Measurements from ENCODE around the gene ABCA6.

The ABCA6 gene

DNA sequence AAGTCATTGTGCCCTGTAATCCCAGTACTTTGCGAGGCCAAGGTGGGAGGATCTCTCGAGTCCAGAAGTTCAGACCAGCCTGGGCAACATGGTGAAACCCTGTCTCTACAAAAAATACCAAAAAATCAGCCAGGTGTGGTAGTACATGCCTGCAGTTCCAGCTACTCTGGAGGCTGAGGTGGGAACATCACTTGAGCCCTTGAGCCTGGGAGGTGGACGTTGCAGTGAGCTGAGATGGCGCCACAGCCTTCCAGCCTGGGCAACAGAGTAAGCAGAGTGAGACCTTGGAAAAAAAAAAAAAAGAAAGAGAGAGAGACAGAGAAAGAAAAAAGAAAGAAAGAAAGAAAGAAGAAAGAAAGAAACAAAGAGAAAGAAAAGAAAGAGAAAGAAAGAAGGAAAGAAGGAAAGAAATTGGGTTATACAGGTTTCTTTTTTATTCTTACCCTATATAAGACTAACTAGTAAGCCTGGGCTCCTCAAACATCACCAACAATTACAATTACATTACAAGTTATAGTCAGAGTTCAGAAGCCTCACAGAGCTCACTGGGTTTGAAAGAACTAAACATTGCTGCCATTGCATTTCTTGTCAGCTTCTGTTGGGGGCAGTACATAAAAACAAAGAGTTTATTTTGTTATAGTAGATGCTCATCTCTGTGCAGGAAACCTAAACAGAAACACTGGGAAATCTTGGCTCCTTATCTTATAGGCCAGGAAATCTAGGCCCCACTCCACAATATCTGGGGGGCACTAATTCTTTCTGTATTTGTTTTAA is 74.2 kb downstream of the ABCA6 start:
- TF ChIP-seq, protein P1, sequence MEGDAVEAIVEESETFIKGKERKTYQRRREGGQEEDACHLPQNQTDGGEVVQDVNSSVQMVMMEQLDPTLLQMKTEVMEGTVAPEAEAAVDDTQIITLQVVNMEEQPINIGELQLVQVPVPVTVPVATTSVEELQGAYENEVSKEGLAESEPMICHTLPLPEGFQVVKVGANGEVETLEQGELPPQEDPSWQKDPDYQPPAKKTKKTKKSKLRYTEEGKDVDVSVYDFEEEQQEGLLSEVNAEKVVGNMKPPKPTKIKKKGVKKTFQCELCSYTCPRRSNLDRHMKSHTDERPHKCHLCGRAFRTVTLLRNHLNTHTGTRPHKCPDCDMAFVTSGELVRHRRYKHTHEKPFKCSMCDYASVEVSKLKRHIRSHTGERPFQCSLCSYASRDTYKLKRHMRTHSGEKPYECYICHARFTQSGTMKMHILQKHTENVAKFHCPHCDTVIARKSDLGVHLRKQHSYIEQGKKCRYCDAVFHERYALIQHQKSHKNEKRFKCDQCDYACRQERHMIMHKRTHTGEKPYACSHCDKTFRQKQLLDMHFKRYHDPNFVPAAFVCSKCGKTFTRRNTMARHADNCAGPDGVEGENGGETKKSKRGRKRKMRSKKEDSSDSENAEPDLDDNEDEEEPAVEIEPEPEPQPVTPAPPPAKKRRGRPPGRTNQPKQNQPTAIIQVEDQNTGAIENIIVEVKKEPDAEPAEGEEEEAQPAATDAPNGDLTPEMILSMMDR (IDR thresholded peaks at IDR 0.05; ENCODE audit: extremely low read depth, insufficient read depth, missing control alignments): no peak
- in situ Hi-C loops (cut with MboI; ENCODE audit: low pct_unique_long_range_greater_than_20kb, low sequenced_read_pairs, unreplicated experiment): no loop called here
- no peak for DNase-seq (ENCODE audit: low spot score)

GRCh38 chr17:69066482-69066881 is 75.2 kb downstream of the ABCA6 start:
- DNase-seq (ENCODE audit: low spot score): no peak
- in situ Hi-C loops (cut with MboI; ENCODE audit: low pct_unique_long_range_greater_than_20kb, low sequenced_read_pairs, unreplicated experiment): no loop called here
- TF ChIP-seq, protein P1 (IDR thresholded peaks at IDR 0.05; ENCODE audit: extremely low read depth, insufficient read depth, missing control alignments): no peak

DNA sequence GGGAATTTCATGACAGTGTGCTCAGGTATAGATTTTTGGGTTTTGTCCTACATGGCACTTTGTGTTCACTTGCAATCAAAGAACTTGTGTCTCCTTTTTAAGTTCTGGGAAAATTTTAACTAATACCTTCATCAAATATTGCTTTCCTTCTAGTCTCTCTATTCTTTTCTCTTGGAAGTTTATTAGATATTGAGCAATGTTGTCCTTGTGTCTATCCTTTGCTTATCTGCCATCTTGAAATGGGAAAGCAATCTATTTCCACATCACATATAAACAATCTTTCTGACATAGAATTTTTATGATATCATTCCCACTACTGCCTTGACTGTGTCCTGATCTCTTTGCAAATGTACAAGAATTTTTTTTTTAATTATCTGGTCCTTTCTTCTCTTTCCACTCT is 76.6 kb downstream of the ABCA6 start:
- DNase-seq (ENCODE audit: low spot score): no peak
- in situ Hi-C loops (cut with MboI; ENCODE audit: low pct_unique_long_range_greater_than_20kb, low sequenced_read_pairs, unreplicated experiment): no loop called here
- TF ChIP-seq, protein P1 (IDR thresholded peaks at IDR 0.05; ENCODE audit: extremely low read depth, insufficient read depth, missing control alignments): no peak

GRCh38 chr17:69064476-69064875 is 77.2 kb downstream of the ABCA6 start:
- DNase-seq (ENCODE audit: low spot score): no peak
- in situ Hi-C loops (cut with MboI; ENCODE audit: low pct_unique_long_range_greater_than_20kb, low sequenced_read_pairs, unreplicated experiment): no loop called here

DNA sequence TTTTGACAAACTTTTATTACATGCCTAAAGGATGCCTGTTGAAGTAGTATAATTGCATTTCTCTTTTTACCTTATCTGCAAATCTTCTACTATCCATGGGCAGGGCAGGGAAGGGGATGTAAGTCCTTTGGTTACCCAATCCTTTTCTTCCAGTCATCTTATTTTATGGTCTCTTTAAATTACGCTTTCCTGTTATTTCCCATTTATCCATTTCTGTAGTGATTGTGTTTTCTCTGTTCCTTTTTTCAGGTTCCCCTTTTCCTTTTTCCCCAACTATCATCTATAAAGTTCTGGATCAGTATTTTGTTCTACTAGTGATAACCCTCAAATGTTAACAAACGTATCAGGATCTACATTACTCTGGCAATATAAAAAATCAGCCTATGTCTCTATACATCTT is 77.7 kb downstream of the ABCA6 start:
- DNase-seq (ENCODE audit: low spot score): no peak
- TF ChIP-seq, protein P1 (IDR thresholded peaks at IDR 0.05; ENCODE audit: extremely low read depth, insufficient read depth, missing control alignments): no peak
- in situ Hi-C loops (cut with MboI; ENCODE audit: low pct_unique_long_range_greater_than_20kb, low sequenced_read_pairs, unreplicated experiment): no loop called here

More at GRCh38 chr17:69064476-69064875, 77.2 kb downstream of the ABCA6 start:
- TF ChIP-seq, protein P1 (IDR thresholded peaks at IDR 0.05; ENCODE audit: extremely low read depth, insufficient read depth, missing control alignments): no peak

DNA sequence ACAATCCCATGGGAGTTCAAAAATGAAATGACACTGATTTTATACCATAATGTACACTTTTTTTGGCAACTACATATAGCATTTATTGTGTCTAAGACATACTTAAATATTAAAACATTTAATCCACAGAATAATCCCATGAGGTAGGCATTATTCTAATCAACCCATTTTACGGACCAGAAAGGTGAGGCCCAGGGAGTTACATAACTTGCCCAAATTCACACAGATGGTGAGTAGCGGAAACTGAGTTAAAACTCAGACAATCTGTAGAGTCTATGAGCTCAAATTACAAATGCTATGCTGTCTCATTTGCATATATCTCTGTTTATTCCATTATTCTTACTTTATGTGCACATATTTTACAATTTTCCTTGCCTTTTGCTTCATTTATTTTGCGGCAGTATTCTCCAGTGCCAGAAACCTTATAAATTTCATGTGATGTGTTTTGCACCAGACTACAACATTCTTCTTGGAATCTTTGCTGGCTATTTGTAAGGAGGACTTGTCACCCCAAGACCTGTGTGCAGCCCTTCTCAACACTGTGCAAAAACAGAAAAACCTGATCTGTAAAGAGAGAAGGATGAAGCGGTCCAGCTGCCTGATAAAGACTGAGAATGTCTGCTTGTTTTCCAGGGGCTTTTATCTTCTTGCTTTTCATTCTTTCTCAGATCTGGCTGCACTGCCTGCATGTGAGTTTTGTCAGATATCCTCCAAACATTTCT is 78.7 kb downstream of the ABCA6 start:
- in situ Hi-C loops (cut with MboI; ENCODE audit: low pct_unique_long_range_greater_than_20kb, low sequenced_read_pairs, unreplicated experiment): no loop called here
- TF ChIP-seq, protein P1 (IDR thresholded peaks at IDR 0.05; ENCODE audit: extremely low read depth, insufficient read depth, missing control alignments): no peak
- DNase-seq (ENCODE audit: low spot score): no peak

Data from GM13977 (cell line).